GM21737 (cell line): ENCODE results near the gene PPP1R13L.

ENCODE experiments used
- ATAC-seq: cut with Tn5 transposase; IDR thresholded peaks from one replicate; pipeline ENCODE4 v1.9.1; 2021; ENCODE audit warnings: mild to moderate bottlenecking, moderate library complexity; ENCODE audit not compliant: unreplicated experiment

PPP1R13L gene

GRCh38 chr19:45368737-45369340 lies 36.0 kb downstream of the PPP1R13L start:
- ATAC-seq = no peak

- ATAC-seq = no peak
Measured at GRCh38 chr19:45368127-45368526, 36.7 kb downstream of the PPP1R13L start.

- no peak for ATAC-seq
Measured at GRCh38 chr19:45364696-45365095, 40.2 kb downstream of the PPP1R13L start.

GRCh38 chr19:45363861-45364459 lies 40.9 kb downstream of the PPP1R13L start:
- no peak for ATAC-seq

- no peak for ATAC-seq
Measured at GRCh38 chr19:45362291-45362690, 42.6 kb downstream of the PPP1R13L start.

GRCh38 chr19:45361608-45362007 lies 43.3 kb downstream of the PPP1R13L start:
- no peak for ATAC-seq

GRCh38 chr19:45358213-45358792 lies 46.6 kb downstream of the PPP1R13L start:
- no peak for ATAC-seq

GRCh38 chr19:45357445-45357783 lies 47.5 kb downstream of the PPP1R13L start:
- no peak for ATAC-seq

- ATAC-seq = no peak
Measured at GRCh38 chr19:45356760-45357444, 48.0 kb downstream of the PPP1R13L start.

GRCh38 chr19:45355910-45356309 lies 49.0 kb downstream of the PPP1R13L start:
- ATAC-seq = no peak

GRCh38 chr19:45355402-45355801 lies 49.5 kb downstream of the PPP1R13L start:
- ATAC-seq = no peak

GRCh38 chr19:45354241-45354842 lies 50.5 kb downstream of the PPP1R13L start:
- ATAC-seq = no peak

GRCh38 chr19:45352914-45353796 lies 51.7 kb downstream of the PPP1R13L start:
- ATAC-seq = no peak

GRCh38 chr19:45352471-45352870 lies 52.4 kb downstream of the PPP1R13L start:
- ATAC-seq = no peak

- no peak for ATAC-seq
Measured at GRCh38 chr19:45352062-45352461, 52.8 kb downstream of the PPP1R13L start.

- no peak for ATAC-seq
Measured at GRCh38 chr19:45351401-45351952, 53.4 kb downstream of the PPP1R13L start.

GRCh38 chr19:45350477-45351058 lies 54.3 kb downstream of the PPP1R13L start:
- no peak for ATAC-seq

- ATAC-seq = no peak
Measured at GRCh38 chr19:45349430-45349941, 55.4 kb downstream of the PPP1R13L start.

GRCh38 chr19:45349126-45349415 lies 55.8 kb downstream of the PPP1R13L start:
- no peak for ATAC-seq
